HG02884 (cell line): ENCODE results near the gene SPAG8.

ENCODE experiments used
- ATAC-seq: cut with Tn5 transposase; IDR thresholded peaks from one replicate; pipeline ENCODE4 v1.9.1; 2021; ENCODE audit warnings: mild to moderate bottlenecking, moderate library complexity; ENCODE audit not compliant: unreplicated experiment

SPAG8 gene

GRCh38 chr9:35839926-35840325 lies 27.9 kb upstream of the SPAG8 start:
- ATAC-seq: no peak

- ATAC-seq: no peak
These were observed 24.5 kb upstream of the SPAG8 start for GRCh38 chr9:35836595-35836994.

GRCh38 chr9:35835766-35836165 lies 23.7 kb upstream of the SPAG8 start:
- no peak for ATAC-seq

GRCh38 chr9:35835216-35835632 lies 23.2 kb upstream of the SPAG8 start:
- ATAC-seq: no peak

- no peak for ATAC-seq
These were observed 22.5 kb upstream of the SPAG8 start for GRCh38 chr9:35834260-35835215.

- ATAC-seq: no peak
These were observed 20.8 kb upstream of the SPAG8 start for GRCh38 chr9:35832814-35833213.

- ATAC-seq: no peak
These were observed 19.0 kb upstream of the SPAG8 start for GRCh38 chr9:35831040-35831439.

GRCh38 chr9:35829764-35830096 lies 17.7 kb upstream of the SPAG8 start:
- ATAC-seq: no peak

GRCh38 chr9:35829084-35829763 lies 17.2 kb upstream of the SPAG8 start, which contains the start of gene TMEM8B:
TMEM8B (plus strand) TSS chr9:35829228; CDS start chr9:35829448, 220 bp downstream.
- peak; percentile 69 for ATAC-seq

GRCh38 chr9:35828716-35829083 lies 16.6 kb upstream of the SPAG8 start, which contains the start of gene FAM221B:
FAM221B (minus strand) TSS chr9:35828732; CDS start chr9:35826161, 2,571 bp downstream.
- ATAC-seq: peak; percentile 16

GRCh38 chr9:35827486-35827885 lies 15.4 kb upstream of the SPAG8 start:
- ATAC-seq: no peak

- ATAC-seq: no peak
These were observed 14.1 kb upstream of the SPAG8 start for GRCh38 chr9:35826071-35826701.

- ATAC-seq: no peak
These were observed 10.9 kb upstream of the SPAG8 start for GRCh38 chr9:35822926-35823325.

- no peak for ATAC-seq
These were observed 8.0 kb upstream of the SPAG8 start for GRCh38 chr9:35820076-35820475.

GRCh38 chr9:35818341-35818740 lies 6.3 kb upstream of the SPAG8 start:
- no peak for ATAC-seq

- ATAC-seq: no peak
These were observed 4.6 kb upstream of the SPAG8 start for GRCh38 chr9:35816708-35817107.

- ATAC-seq: peak; percentile 74
These were observed 2.9 kb upstream of the SPAG8 start, which contains the start of gene HINT2 for GRCh38 chr9:35814841-35815543. HINT2 (minus strand) TSS chr9:35815042; CDS start chr9:35814979, 63 bp downstream.

- peak; percentile 10 for ATAC-seq
These were observed 2.2 kb upstream of the SPAG8 start for GRCh38 chr9:35814106-35814840.

GRCh38 chr9:35813434-35814105 lies 1.5 kb upstream of the SPAG8 start:
- no peak for ATAC-seq
